ENCODE measurements around the gene FLRT1. TPM values are rescaled to one million over a fixed set of nuclear protein-coding genes. Genes with fewer than 3 reads are reported as not detected.

FLRT1 gene
- total RNA-seq, 1 experiment from 2014 or later: 0.31 TPM

DNA sequence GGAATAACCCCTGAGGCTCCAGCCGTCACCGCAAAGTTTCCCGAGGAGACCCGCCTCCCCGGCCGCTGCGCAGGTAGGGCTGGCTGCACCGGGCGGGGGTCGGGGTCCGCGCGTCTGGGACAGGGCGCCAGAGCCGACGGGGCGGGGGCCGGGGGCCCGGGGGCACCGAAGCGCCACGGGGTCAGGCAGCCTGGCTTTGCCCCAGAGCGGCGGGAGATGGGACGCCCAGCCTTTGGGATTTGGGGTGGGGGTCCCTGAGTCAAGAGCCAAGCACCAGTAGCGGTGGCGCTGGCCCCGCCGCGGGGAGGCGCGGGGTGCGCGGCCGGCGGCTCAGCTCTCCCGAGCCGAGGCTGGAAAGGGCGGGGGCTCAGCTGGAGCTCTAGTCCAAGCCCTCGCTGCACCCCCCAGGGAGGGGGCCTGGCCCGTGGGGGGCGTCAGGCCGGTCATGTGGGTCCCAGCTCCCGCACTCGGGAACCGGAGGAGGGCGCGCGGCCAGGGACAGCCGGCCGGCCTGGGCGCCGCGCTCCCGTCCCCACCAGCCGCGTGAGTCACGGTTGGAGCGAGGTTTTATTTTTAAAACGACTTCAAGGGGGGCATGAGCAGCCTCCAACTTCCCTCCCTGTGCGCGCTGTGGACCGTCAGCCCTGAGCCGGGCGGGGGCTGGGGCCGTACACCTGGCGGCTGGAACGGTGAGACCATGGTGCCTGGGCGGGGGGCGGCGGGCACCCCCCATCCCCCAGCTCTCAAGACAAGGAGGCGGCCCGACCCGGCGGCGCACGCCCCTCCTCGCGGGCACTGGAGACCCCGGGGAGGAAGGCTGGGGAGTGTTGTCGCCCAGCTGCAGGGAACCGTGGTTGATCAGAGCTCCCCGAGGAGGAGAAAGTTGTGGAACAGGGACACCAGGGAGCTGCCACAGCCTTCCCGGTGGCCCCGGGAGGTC, 626 bp downstream of the FLRT1 start:
- Histone ChIP-seq H3K56ac (ENCODE audit: insufficient read length, low read depth, low read length) (no peak overlapping the region), H3T11ph (ENCODE audit: low read length) (no peak overlapping the region), H2AFZ (ENCODE audit: low read length) (no peak overlapping the region), H2AK5ac (ENCODE audit: insufficient read length, low read length) (no peak overlapping the region), H3K23me2 (ENCODE audit: insufficient read length, low read depth, low read length, poor library complexity, severe bottlenecking) (peaks cover 8% of the 10 kb centered on the region), H3K4me2 (ENCODE audit: insufficient read depth, insufficient read length, low read length) (peak overlapping the region; percentile 30), H3K27ac (ENCODE audit: insufficient read length, low read depth, low read length) (no peak overlapping the region), H3K9ac (ENCODE audit: extremely low read depth, insufficient read length, low read length) (no peak overlapping the region), H4K91ac (ENCODE audit: insufficient read length, low read depth, low read length) (no peak overlapping the region), H3K79me2 (ENCODE audit: insufficient read depth, low read length) (no peaks in the 10 kb centered on the region), H4K20me1 (ENCODE audit: control insufficient read depth, insufficient read depth, insufficient read length) (peaks cover 2% of the 10 kb centered on the region), H2BK120ac (ENCODE audit: low read depth, low read length, poor library complexity, severe bottlenecking) (no peak overlapping the region), H3K4me1 (ENCODE audit: insufficient read depth, low read length) (no peaks in the 10 kb centered on the region), H2BK5ac (ENCODE audit: insufficient read length, low read length) (no peak overlapping the region), H3K27me3 (ENCODE audit: insufficient read depth, low read length) (peaks cover 46% of the 10 kb centered on the region), H3K14ac (ENCODE audit: insufficient read depth, low read length) (no peak overlapping the region), H4K5ac (ENCODE audit: insufficient read length, low read depth, low read length) (no peak overlapping the region), H3K9me3 (ENCODE audit: control insufficient read depth, low read depth, low read length) (no peaks in the 10 kb centered on the region), H2BK15ac (ENCODE audit: low read depth, low read length) (no peak overlapping the region), H3K18ac (ENCODE audit: insufficient read length, low read depth, low read length) (no peak overlapping the region), H3K4ac (ENCODE audit: low read depth, low read length) (no peak overlapping the region), H3K79me1 (ENCODE audit: insufficient read depth, low read depth, low read length, poor library complexity, severe bottlenecking) (no peaks in the 10 kb centered on the region), H2BK20ac (ENCODE audit: low read depth, low read length, poor library complexity, severe bottlenecking) (no peak overlapping the region), H2BK12ac (ENCODE audit: insufficient read length, low read depth, low read length) (no peak overlapping the region), H4K8ac (replicated peaks; ENCODE audit: insufficient read length, low read depth, low read length) (no peak overlapping the region), H3K23ac (ENCODE audit: insufficient read length, low read depth, low read length) (no peak overlapping the region)
- Mint-ChIP-seq H3K27ac (no peak overlapping the region), H3K9me3 (no peaks in the 10 kb centered on the region; a peak in 1 of 5 replicates), H3K36me3 (ENCODE audit: insufficient read depth in 1 of 3, low read depth in 3 of 3) (peaks cover 0 to 2% (median 0%) of the 10 kb centered on the region in 3 experiments; a peak in 1 of 7 replicates), H3K27me3 (ENCODE audit: low read depth) (peaks cover 93% of the 10 kb centered on the region), H3K4me1 (peaks cover 15 to 22% of the 10 kb centered on the region in 2 experiments), H3K4me3 (peak overlapping the region; percentile 34 to 71; a peak in 3 of 5 replicates)
- no peak for DNase-seq
- TF ChIP-seq, protein P1, sequence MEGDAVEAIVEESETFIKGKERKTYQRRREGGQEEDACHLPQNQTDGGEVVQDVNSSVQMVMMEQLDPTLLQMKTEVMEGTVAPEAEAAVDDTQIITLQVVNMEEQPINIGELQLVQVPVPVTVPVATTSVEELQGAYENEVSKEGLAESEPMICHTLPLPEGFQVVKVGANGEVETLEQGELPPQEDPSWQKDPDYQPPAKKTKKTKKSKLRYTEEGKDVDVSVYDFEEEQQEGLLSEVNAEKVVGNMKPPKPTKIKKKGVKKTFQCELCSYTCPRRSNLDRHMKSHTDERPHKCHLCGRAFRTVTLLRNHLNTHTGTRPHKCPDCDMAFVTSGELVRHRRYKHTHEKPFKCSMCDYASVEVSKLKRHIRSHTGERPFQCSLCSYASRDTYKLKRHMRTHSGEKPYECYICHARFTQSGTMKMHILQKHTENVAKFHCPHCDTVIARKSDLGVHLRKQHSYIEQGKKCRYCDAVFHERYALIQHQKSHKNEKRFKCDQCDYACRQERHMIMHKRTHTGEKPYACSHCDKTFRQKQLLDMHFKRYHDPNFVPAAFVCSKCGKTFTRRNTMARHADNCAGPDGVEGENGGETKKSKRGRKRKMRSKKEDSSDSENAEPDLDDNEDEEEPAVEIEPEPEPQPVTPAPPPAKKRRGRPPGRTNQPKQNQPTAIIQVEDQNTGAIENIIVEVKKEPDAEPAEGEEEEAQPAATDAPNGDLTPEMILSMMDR (conservative IDR thresholded peaks at IDR 0.05): no peak
- no CpG with 5 or more reads among the region's 85 CpGs for WGBS (ENCODE audit: extremely low coverage, insufficient read length, low lambda C conversion rate)

All from H9 (cell line).